HL-60 (cell line): ENCODE measurements around the gene CCDC6.
"Not testable (repeated sequence)": the region's sequence is repeated elsewhere in the genome, so short reads cannot be mapped to it uniquely, and the experiment has no call there.

Experiments
- DNase-seq, 2 experiments: peaks; one replicate each; pipeline ENCODE4 v3.0.0-alpha.2; 2010 to 2020; ENCODE audit warnings: low read depth in 1 of 2, low spot score in 1 of 2
- H3K27ac ChIP-seq: fragments of 250-450 bp; sonication (Bioruptor Pico); replicated peaks from 2 replicates; pipeline ENCODE4 v1.5.1; 2020; ENCODE audit warnings: mild to moderate bottlenecking, moderate library complexity
- H3K27me3 ChIP-seq: fragments of 250-450 bp; sonication (Bioruptor Pico); 2 replicates; pipeline ENCODE4 v1.5.1; 2021; ENCODE audit warnings: mild to moderate bottlenecking, moderate library complexity; ENCODE audit not compliant: insufficient read depth, poor library complexity, severe bottlenecking
- H3K4me3 ChIP-seq: replicated peaks from 2 replicates; pipeline ENCODE4 v1.5.1; 2011; ENCODE audit warnings: mild to moderate bottlenecking, control low read depth, low read length; ENCODE audit not compliant: insufficient read depth
- GABPA ChIP-seq: IDR thresholded peaks from 2 replicates; pipeline ENCODE4 v1.6.1; 2012; ENCODE audit warnings: low read depth
- POLR2AphosphoS5 ChIP-seq: IDR thresholded peaks from 2 replicates; pipeline ENCODE4 v1.6.1; 2012; ENCODE audit warnings: low read depth
- REST ChIP-seq: IDR thresholded peaks from 2 replicates; pipeline ENCODE4 v1.6.1; 2012; ENCODE audit warnings: low read depth; ENCODE audit not compliant: insufficient replicate concordance
- SPI1 ChIP-seq: IDR thresholded peaks from 2 replicates; pipeline ENCODE4 v1.6.1; 2012; ENCODE audit warnings: low read depth, mild to moderate bottlenecking, borderline replicate concordance
- TF ChIP-seq, protein P1 (sequence below): IDR thresholded peaks from one replicate; pipeline ENCODE4 v1.5.1; 2011; ENCODE audit warnings: low read length, control low read depth, inconsistent platforms; ENCODE audit not compliant: insufficient read depth

The CCDC6 gene

GRCh38 chr10:59750155-59750945 is 156.0 kb downstream of the CCDC6 start:
- H3K4me3 ChIP-seq = no peak overlapping the region
- no peaks in the 10 kb centered on the region for H3K27me3 ChIP-seq
- no peak overlapping the region for H3K27ac ChIP-seq
- no peak for TF ChIP-seq REST
- TF ChIP-seq POLR2AphosphoS5 = no peak
- TF ChIP-seq GABPA = no peak
- no peak for TF ChIP-seq SPI1
- TF ChIP-seq, protein P1, sequence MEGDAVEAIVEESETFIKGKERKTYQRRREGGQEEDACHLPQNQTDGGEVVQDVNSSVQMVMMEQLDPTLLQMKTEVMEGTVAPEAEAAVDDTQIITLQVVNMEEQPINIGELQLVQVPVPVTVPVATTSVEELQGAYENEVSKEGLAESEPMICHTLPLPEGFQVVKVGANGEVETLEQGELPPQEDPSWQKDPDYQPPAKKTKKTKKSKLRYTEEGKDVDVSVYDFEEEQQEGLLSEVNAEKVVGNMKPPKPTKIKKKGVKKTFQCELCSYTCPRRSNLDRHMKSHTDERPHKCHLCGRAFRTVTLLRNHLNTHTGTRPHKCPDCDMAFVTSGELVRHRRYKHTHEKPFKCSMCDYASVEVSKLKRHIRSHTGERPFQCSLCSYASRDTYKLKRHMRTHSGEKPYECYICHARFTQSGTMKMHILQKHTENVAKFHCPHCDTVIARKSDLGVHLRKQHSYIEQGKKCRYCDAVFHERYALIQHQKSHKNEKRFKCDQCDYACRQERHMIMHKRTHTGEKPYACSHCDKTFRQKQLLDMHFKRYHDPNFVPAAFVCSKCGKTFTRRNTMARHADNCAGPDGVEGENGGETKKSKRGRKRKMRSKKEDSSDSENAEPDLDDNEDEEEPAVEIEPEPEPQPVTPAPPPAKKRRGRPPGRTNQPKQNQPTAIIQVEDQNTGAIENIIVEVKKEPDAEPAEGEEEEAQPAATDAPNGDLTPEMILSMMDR = no peak
- no peak for DNase-seq

- Histone ChIP-seq H3K27me3 (no peaks in the 10 kb centered on the region), H3K27ac (no peak overlapping the region), H3K4me3 (no peak overlapping the region)
- no peak for DNase-seq
- TF ChIP-seq SPI1 = no peak
- TF ChIP-seq, protein P1 = no peak
These were observed 157.5 kb downstream of the CCDC6 start for GRCh38 chr10:59748834-59749233.

DNA sequence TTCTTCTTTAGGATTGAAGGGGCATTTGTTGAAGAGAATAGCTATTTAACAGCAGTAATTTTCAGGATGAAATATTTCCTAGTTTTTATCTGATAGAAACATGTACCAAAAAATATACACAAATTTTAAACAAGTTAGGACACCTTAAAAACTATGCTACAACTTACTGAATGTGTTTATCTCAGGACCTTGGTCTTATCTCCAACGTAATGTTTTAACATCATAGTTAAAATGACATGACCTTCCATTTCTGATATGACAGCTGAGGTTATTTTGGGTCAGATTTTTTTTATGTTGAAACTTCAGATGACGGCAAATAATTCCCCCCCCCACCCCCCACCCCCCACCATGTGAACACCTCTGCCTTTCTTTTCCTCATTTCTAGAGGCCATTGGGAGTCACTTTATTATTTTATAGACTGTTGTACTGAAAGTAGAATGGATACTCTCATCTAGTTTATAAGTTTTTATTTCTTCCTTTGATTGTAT is 161.1 kb downstream of the CCDC6 start:
- no peak for TF ChIP-seq POLR2AphosphoS5
- TF ChIP-seq REST = no peak
- no peak for TF ChIP-seq SPI1
- TF ChIP-seq, protein P1 = no peak
- no peak for TF ChIP-seq GABPA
- no peak overlapping the region for H3K4me3 ChIP-seq
- no peaks in the 10 kb centered on the region for H3K27me3 ChIP-seq
- no peak overlapping the region for H3K27ac ChIP-seq
- no peak for DNase-seq

DNA sequence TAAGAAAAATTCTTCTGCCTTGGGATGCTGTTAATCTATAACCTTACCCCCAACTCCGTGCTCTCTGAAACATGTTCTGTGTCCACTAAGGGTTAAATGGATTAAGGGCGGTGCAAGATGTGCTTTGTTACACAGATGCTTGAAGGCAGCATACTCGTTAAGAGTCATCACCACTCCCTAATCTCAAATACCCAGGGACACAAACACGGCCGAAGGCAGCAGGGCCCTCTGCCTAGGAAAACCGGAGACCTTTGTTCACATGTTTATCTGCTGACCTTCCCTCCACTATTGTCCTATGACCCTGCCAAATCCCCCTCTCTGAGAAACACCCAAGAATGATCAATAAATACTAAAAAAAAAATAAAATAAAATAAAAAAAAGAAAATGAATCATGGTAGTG is 161.6 kb downstream of the CCDC6 start:
- H3K27me3 ChIP-seq, DNase-seq, H3K4me3 ChIP-seq: not testable (repeated sequence)

GRCh38 chr10:59744156-59744555 is 162.2 kb downstream of the CCDC6 start:
- not testable (repeated sequence) for H3K27me3 ChIP-seq, H3K4me3 ChIP-seq, H3K27ac ChIP-seq, DNase-seq

More for the DNA sequence above, 161.6 kb downstream of the CCDC6 start:
- not testable (repeated sequence) for H3K27ac ChIP-seq
